OCI-LY1 (cell line): ENCODE measurements around the gene CHTF18.

ENCODE experiments used
- H2AFZ ChIP-seq: fragments of 200-600 bp; sonication (generic), shearing (Covaris generic); 2 replicates; pipeline ENCODE4 v1.6.0; 2014; ENCODE audit warnings: antibody characterized with exemption, mild to moderate bottlenecking, low read length
- H3F3A ChIP-seq: fragments of 200-600 bp; sonication (generic), shearing (Covaris generic); 2 replicates; pipeline ENCODE4 v1.6.0; 2014; ENCODE audit warnings: mild to moderate bottlenecking, antibody characterized with exemption, low read length, moderate library complexity; ENCODE audit not compliant: insufficient read depth
- H3K27ac ChIP-seq: fragments of 200-600 bp; sonication (generic); 2 replicates; pipeline ENCODE4 v1.5.1; 2014; ENCODE audit warnings: low read length, mixed run types, mild to moderate bottlenecking, low read depth; ENCODE audit not compliant: poor library complexity, severe bottlenecking
- H3K27me3 ChIP-seq: fragments of 200-600 bp; sonication (generic); 2 replicates; pipeline ENCODE4 v1.6.0; 2014; ENCODE audit warnings: antibody characterized with exemption, mild to moderate bottlenecking, low read length, moderate library complexity; ENCODE audit not compliant: insufficient read depth
- H3K36me3 ChIP-seq: fragments of 200-600 bp; sonication (generic); 2 replicates; pipeline ENCODE4 v1.6.1; 2014; ENCODE audit warnings: mild to moderate bottlenecking, antibody characterized with exemption, low read length, moderate library complexity, mixed read lengths; ENCODE audit not compliant: insufficient read depth
- H3K4me1 ChIP-seq: fragments of 200-600 bp; sonication (generic); 2 replicates; pipeline ENCODE4 v1.5.1; 2014; ENCODE audit warnings: mild to moderate bottlenecking, low read length, moderate library complexity; ENCODE audit not compliant: insufficient read depth, severe bottlenecking
- H3K4me2 ChIP-seq: fragments of 200-600 bp; sonication (generic), shearing (Covaris generic); 2 replicates; pipeline ENCODE4 v1.6.1; 2014; ENCODE audit warnings: low read length
- H3K4me3 ChIP-seq: fragments of 200-600 bp; sonication (generic); 2 replicates; pipeline ENCODE4 v1.5.1; 2014; ENCODE audit warnings: low read length, low read depth, mild to moderate bottlenecking, mixed read lengths; ENCODE audit not compliant: poor library complexity, severe bottlenecking
- H3K79me2 ChIP-seq: fragments of 200-600 bp; shearing (Covaris generic); 2 replicates; pipeline ENCODE4 v1.6.1; 2016; ENCODE audit warnings: mixed run types, low read length, mixed read lengths; ENCODE audit not compliant: insufficient read depth
- H3K9ac ChIP-seq: fragments of 200-600 bp; sonication (generic), shearing (Covaris generic); 2 replicates; pipeline ENCODE4 v1.6.1; 2014; ENCODE audit warnings: mild to moderate bottlenecking, low read length, mixed read lengths
- H3K9me2 ChIP-seq: fragments of 200-600 bp; sonication (generic), shearing (Covaris generic); 2 replicates; pipeline ENCODE4 v1.6.1; 2014; ENCODE audit warnings: low read depth, mild to moderate bottlenecking, low read length, mixed read lengths
- H3K9me3 ChIP-seq: fragments of 200-600 bp; shearing (Covaris generic); 2 replicates; pipeline ENCODE4 v1.6.1; 2014; ENCODE audit warnings: low read length, mixed read lengths
- H4K20me1 ChIP-seq: fragments of 200-600 bp; sonication (generic), shearing (Covaris generic); 2 replicates; pipeline ENCODE4 v1.6.0; 2016; ENCODE audit warnings: mild to moderate bottlenecking, low read length; ENCODE audit not compliant: insufficient read depth
- CTCF ChIP-seq: fragments of 200-600 bp; sonication (generic), shearing (Covaris generic); IDR thresholded peaks from 2 replicates; pipeline ENCODE4 v1.5.1; 2017; ENCODE audit warnings: mild to moderate bottlenecking, antibody characterized with exemption, low read length, moderate library complexity, mixed read lengths
- EZH2 ChIP-seq: fragments of 200-600 bp; sonication (generic), shearing (Covaris generic); IDR thresholded peaks from 2 replicates; pipeline ENCODE4 v1.8.0; 2017; ENCODE audit warnings: borderline replicate concordance, mixed run types, mild to moderate bottlenecking, antibody characterized with exemption, low read length, moderate library complexity, mixed read lengths

Gene CHTF18

GRCh38 chr16:756428-756827, 32.0 kb upstream of the CHTF18 start:
- TF ChIP-seq CTCF (no peak), EZH2 (no peak)
- Histone ChIP-seq H4K20me1 (no peaks in the 10 kb centered on the region), H3K36me3 (no peaks in the 10 kb centered on the region; the same call in 1 of the 2 replicates), H3K27me3 (peaks cover 6% of the 10 kb centered on the region; the same call in 1 of the 2 replicates), H3K27ac (no peak overlapping the region), H3K9me2 (no peaks in the 10 kb centered on the region), H2AFZ (no peak overlapping the region), H3K9ac (no peak overlapping the region), H3K4me2 (no peak overlapping the region), H3F3A (no peaks in the 10 kb centered on the region), H3K4me1 (no peaks in the 10 kb centered on the region), H3K9me3 (no peaks in the 10 kb centered on the region), H3K79me2 (no peaks in the 10 kb centered on the region), H3K4me3 (no peak overlapping the region)

GRCh38 chr16:759110-759910, 29.1 kb upstream of the CHTF18 start:
- H3K79me2 ChIP-seq = no peaks in the 10 kb centered on the region
- no peak overlapping the region for H3K9ac ChIP-seq
- H3K4me3 ChIP-seq = no peak overlapping the region
- H3K9me3 ChIP-seq = no peaks in the 10 kb centered on the region
- H3K4me1 ChIP-seq = no peaks in the 10 kb centered on the region
- H4K20me1 ChIP-seq = no peaks in the 10 kb centered on the region
- TF ChIP-seq CTCF (no peak), EZH2 (no peak)
- no peaks in the 10 kb centered on the region for H3K9me2 ChIP-seq
- H3K27ac ChIP-seq = no peak overlapping the region
- H2AFZ ChIP-seq = no peak overlapping the region
- H3K36me3 ChIP-seq = no peaks in the 10 kb centered on the region; the same call in 1 of the 2 replicates
- peaks cover 6% of the 10 kb centered on the region; the same call in 1 of the 2 replicates for H3K27me3 ChIP-seq
- H3F3A ChIP-seq = no peaks in the 10 kb centered on the region
- H3K4me2 ChIP-seq = no peak overlapping the region

GRCh38 chr16:760065-760464, 28.4 kb upstream of the CHTF18 start:
- H3K27me3 ChIP-seq = peaks cover 6% of the 10 kb centered on the region; the same call in 1 of the 2 replicates
- no peaks in the 10 kb centered on the region for H3F3A ChIP-seq
- no peaks in the 10 kb centered on the region for H3K4me1 ChIP-seq
- no peaks in the 10 kb centered on the region for H3K9me3 ChIP-seq
- no peaks in the 10 kb centered on the region for H4K20me1 ChIP-seq
- no peak overlapping the region for H2AFZ ChIP-seq
- H3K27ac ChIP-seq = no peak overlapping the region
- no peak overlapping the region for H3K4me2 ChIP-seq
- H3K79me2 ChIP-seq = no peaks in the 10 kb centered on the region
- no peak overlapping the region for H3K4me3 ChIP-seq
- no peaks in the 10 kb centered on the region for H3K9me2 ChIP-seq
- no peaks in the 10 kb centered on the region; the same call in 1 of the 2 replicates for H3K36me3 ChIP-seq
- no peak overlapping the region for H3K9ac ChIP-seq
- no peak for TF ChIP-seq CTCF
- no peak for TF ChIP-seq EZH2
